GM18868 (cell line): Measurements from ENCODE around the gene TMEM167A.

Source experiments
- ATAC-seq: cut with Tn5 transposase; IDR thresholded peaks from one replicate; pipeline ENCODE4 v1.9.1; 2021; ENCODE audit warnings: mild to moderate bottlenecking, moderate library complexity; ENCODE audit not compliant: unreplicated experiment

Gene TMEM167A

GRCh38 chr5:83076742-83077661, at the start of gene TMEM167A, which contains the start of gene XRCC4:
TMEM167A (minus strand) TSS chr5:83077394; CDS start chr5:83077323, 71 bp downstream.
XRCC4 (plus strand) TSS chr5:83077547; CDS start chr5:83104920, 27,373 bp downstream.
- peak; percentile 98 for ATAC-seq

GRCh38 chr5:83126501-83126900, 49.3 kb upstream of the TMEM167A start:
- no peak for ATAC-seq

- no peak for ATAC-seq
Measured at GRCh38 chr5:83125560-83125959, 48.4 kb upstream of the TMEM167A start.

- no peak for ATAC-seq
Measured at GRCh38 chr5:83124593-83124992, 47.4 kb upstream of the TMEM167A start.

GRCh38 chr5:83118976-83119375, 41.8 kb upstream of the TMEM167A start:
- no peak for ATAC-seq

- ATAC-seq = no peak
Measured at GRCh38 chr5:83118471-83118870, 41.3 kb upstream of the TMEM167A start.

- ATAC-seq = no peak
Measured at GRCh38 chr5:83115816-83116215, 38.6 kb upstream of the TMEM167A start.

GRCh38 chr5:83109380-83109779, 32.2 kb upstream of the TMEM167A start:
- no peak for ATAC-seq

- no peak for ATAC-seq
Measured at GRCh38 chr5:83107692-83108420, 30.7 kb upstream of the TMEM167A start.

GRCh38 chr5:83104021-83104420, 26.8 kb upstream of the TMEM167A start:
- ATAC-seq = no peak

GRCh38 chr5:83102364-83102980, 25.3 kb upstream of the TMEM167A start:
- ATAC-seq = no peak

- no peak for ATAC-seq
Measured at GRCh38 chr5:83101514-83101913, 24.3 kb upstream of the TMEM167A start.

GRCh38 chr5:83099445-83099844, 22.3 kb upstream of the TMEM167A start:
- no peak for ATAC-seq

- no peak for ATAC-seq
Measured at GRCh38 chr5:83099001-83099400, 21.8 kb upstream of the TMEM167A start.

GRCh38 chr5:83097689-83098231, 20.6 kb upstream of the TMEM167A start:
- ATAC-seq = peak; percentile 66

- ATAC-seq = peak; percentile 46
Measured at GRCh38 chr5:83096660-83097339, 19.6 kb upstream of the TMEM167A start.

GRCh38 chr5:83095957-83096539, 18.9 kb upstream of the TMEM167A start:
- no peak for ATAC-seq

- no peak for ATAC-seq
Measured at GRCh38 chr5:83095163-83095956, 18.2 kb upstream of the TMEM167A start.

- ATAC-seq = no peak
Measured at GRCh38 chr5:83093692-83094091, 16.5 kb upstream of the TMEM167A start.
